OCI-LY7 (cell line): ENCODE data around the gene ZC4H2.

Experiments used
- CTCF ChIP-seq: fragments of 200-600 bp; sonication (generic); conservative IDR thresholded peaks from 2 replicates; pipeline ENCODE4 v1.5.1; 2014; ENCODE audit warnings: mild to moderate bottlenecking, antibody characterized with exemption, low read length, moderate library complexity, mixed read lengths
- EZH2phosphoT487 ChIP-seq: fragments of 200-600 bp; sonication (generic); IDR thresholded peaks from 2 replicates; pipeline ENCODE4 v1.6.1; 2018; ENCODE audit warnings: low read depth, borderline replicate concordance, mild to moderate bottlenecking, mixed run types, antibody characterized with exemption, low read length, moderate library complexity, mixed read lengths

- TF ChIP-seq CTCF (no peak), EZH2phosphoT487 (no peak)
Observed at GRCh38 chrX:64867217-64867616, 109.0 kb downstream of the ZC4H2 start.
